Esophagus squamous epithelium (tissue), 4 donors: ENCODE data around the gene IGFBP4.

Experiments used
- CTCF ChIP-seq, 6 experiments: fragments of 450-650 bp in 4 of 6; fragments of 200-600 bp in 2 of 6; sonication (generic) in 2 of 6; IDR thresholded peaks; one replicate each; pipeline ENCODE4 v1.5.1; 2016 to 2019; ENCODE audit warnings: antibody characterized with exemption in 6 of 6, mild to moderate bottlenecking in 4 of 6, moderate library complexity in 4 of 6
- POLR2A ChIP-seq, 4 donors: fragments of 450-650 bp; IDR thresholded peaks; one replicate each; pipeline ENCODE4 v1.6.1; 2017; ENCODE audit warnings: antibody characterized with exemption in 4 of 4, mild to moderate bottlenecking in 4 of 4, moderate library complexity in 3 of 4

- TF ChIP-seq CTCF (IDR thresholded peaks at IDR 0.05): no peak
- no peak for TF ChIP-seq POLR2A (IDR thresholded peaks at IDR 0.05)
These were observed 29.6 kb downstream of the IGFBP4 start for GRCh38 chr17:40472733-40473452.
